CD4-positive, alpha-beta T cell treated with Interleukin-15 for 1 hour (primary cell): ENCODE results near the gene VARS2.
A peak's percentile ranks its signal among the peaks of the same experiment; 100 is the strongest.

Experiments
- DNase-seq: peaks from one replicate; pipeline ENCODE4 v3.0.0-alpha.2; 2020

The VARS2 gene

GRCh38 chr6:30931969-30932645 lies 18.1 kb downstream of the VARS2 start, which contains the start of gene SFTA2:
SFTA2 (minus strand) TSS chr6:30932170; CDS start chr6:30932096, 74 bp downstream.
- DNase-seq: no peak

GRCh38 chr6:30932665-30933365 lies 18.8 kb downstream of the VARS2 start:
- DNase-seq: no peak

DNA sequence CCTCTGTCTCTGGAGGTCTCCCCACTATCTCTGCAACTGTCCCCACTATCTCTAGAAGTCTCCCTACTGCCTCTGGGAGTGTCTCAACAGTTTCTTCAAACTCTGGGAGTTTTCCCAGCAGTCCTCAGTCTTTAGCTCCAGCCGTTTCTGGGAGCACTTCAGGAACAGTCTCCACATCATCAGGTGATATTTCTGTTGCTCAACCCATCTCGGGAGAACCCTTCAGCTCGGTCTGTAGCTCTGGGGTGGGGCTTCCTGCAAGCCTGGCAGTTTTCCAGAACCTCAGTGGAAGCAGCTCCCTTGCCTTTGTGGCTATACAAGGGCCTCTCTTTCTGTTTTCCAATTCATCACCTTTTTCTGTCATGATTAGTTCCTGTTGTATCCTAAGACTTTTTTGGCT lies 21.0 kb downstream of the VARS2 start:
- DNase-seq: no peak

GRCh38 chr6:30937265-30937664 lies 23.2 kb downstream of the VARS2 start:
- DNase-seq: no peak

DNA sequence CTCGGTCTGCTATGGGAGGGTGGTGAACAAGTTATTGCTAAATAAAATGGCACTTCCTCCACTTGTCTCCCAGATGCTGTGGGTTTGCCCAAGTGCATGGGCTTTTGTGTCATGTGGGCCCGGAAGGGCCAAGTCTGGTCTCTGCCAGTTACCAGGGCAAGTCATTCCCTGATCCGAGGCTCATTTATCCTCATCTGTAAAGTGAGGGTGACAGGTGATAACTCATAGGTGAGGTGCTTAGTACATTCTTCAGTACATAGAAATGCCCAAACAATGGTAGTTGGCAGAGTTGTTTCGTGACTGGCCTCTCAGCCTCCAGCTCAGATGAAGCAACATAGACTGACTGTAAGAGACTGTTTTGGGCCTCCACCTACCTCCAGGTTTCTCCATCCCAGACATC lies 24.7 kb downstream of the VARS2 start:
- DNase-seq: no peak

GRCh38 chr6:30939473-30939872 lies 25.4 kb downstream of the VARS2 start:
- no peak for DNase-seq

DNA sequence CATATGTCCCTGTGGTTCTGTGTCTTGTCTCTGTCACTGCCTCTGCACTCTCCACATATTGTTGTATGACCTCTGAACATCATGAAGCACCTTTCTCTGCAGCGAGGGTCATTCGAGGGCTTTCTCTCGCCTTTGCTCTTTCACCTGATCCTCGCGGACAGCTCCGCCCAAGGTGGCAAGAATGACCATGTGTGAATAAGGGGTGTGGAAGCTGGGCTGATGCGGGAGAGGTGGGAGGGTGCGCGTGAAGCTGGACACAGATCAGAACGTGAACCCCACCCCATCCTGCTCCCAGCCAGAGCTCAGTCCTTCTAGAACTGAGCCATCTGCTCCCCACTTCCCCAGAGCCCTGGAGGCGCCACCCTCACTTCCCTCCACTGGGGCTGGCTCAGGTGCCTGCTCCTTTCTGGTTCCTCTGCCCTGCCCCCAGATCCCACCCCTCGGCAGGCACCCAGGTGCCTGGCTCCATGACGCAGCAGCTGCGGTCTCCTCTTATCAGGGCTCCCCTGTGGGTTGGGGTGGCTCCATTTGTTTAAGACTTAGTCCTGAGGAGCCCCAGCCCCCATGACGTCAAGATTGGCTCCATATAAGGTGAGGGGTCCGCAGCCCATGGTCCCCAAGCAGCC lies 26.4 kb downstream of the VARS2 start, which contains the start of gene MUCL3:
Gene MUCL3 (plus strand): TSS at position 613 of the 626 bp plus-strand sequence. CDS start 27 bp downstream, outside the sequence.
- DNase-seq: no peak

DNA sequence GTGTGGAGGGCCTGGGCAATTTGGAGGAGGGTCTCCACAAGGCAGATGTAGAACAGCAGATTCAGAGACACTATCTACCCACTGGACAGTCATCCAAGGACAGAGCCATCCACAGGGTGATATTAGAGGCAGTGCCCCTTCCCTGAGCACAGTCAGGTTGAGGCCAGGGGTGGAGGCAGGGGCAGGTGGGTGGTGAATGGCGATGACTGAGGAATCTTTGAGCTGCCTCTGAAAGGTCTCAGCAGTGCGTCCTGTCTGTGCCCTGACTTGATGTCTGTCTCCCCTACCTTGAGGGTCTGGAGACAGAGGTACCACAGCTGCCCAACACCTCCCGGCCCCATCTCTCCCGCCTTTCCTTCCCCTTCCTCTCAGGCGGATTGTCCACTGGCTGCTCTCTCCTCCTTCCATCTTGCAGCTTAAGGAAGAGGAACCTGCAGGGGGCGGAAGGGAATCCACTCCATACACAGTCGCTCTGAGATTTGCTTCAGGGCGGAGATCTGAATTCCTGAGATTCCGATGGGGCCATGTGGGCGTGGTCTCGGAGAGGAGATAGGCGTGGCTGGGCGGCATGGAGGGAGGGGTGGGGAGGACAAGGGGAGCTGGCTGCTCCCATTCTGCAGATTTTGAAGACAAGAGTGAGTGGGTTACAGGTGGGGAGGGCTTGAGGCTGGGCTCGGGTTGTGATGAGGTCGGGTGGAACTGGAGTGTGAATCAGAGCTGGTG lies 28.5 kb downstream of the VARS2 start:
- no peak for DNase-seq

DNA sequence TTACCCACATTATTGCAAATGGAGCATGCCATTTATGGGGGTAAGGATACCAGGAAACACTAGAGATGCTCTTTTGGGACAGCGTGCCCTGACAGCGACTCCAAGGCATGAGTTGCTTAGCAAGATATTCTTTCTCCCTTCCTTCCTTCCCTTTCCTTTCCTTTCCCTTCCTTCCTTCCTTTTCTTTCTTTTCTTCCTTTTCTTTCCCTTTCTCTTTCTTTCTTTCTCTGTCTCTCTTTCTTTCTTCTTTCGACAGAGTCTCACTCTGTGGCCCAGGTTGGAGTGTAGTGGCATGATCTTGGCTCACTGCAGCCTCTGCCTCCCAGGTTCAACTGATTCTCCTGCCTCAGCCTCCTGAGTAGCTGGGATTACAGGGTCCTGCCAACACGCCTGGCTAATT lies 30.0 kb downstream of the VARS2 start:
- no peak for DNase-seq

GRCh38 chr6:30945281-30945680 lies 31.2 kb downstream of the VARS2 start:
- DNase-seq: no peak

DNA sequence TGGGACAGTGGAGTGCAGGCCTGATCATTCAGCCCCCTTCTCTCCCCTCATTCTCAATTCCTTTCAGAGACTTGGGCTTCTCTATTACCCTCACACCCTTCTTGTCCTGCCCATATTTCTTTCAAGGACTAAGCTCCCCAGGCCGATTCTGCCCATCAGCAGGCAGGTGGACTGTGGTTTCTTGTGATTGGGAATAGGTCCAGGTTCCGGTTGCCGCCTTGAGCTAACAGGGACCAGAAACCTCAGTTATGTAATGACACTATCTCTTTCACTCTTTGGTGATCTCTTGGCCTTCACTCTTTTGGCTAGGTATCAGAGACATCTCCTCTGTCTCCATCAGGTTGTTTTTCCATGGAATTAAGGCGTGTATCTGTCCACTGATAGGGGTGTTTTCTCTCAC lies 33.2 kb downstream of the VARS2 start:
- DNase-seq: no peak

DNA sequence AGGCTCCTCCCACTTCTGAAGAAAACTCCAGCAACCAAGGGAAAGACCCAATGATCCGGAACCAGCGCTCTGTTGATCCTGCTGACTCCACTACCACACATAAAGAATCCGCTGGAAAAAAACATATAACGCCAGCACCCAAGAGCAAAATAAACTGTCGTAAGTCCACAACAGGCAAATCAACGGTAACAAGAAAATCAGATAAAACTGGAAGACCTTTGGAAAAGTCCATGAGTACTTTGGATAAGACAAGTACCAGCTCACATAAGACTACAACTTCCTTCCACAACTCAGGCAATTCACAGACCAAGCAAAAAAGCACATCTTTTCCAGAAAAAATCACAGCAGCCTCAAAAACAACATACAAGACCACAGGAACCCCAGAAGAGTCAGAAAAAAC lies 34.8 kb downstream of the VARS2 start:
- DNase-seq: no peak

DNA sequence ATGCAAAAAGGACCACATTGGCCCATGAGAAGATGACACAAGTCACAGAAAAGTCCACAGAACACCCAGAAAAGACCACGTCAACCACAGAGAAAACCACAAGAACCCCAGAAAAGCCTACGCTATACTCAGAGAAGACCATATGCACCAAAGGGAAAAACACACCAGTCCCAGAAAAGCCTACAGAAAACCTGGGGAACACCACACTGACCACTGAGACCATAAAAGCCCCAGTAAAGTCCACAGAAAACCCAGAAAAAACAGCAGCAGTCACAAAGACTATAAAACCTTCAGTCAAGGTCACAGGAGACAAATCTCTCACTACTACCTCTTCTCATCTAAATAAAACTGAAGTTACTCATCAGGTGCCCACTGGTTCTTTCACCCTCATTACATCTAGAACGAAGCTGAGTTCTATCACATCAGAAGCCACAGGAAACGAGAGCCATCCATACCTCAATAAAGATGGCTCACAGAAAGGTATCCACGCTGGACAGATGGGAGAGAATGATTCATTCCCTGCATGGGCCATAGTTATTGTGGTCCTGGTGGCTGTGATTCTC lies 38.0 kb downstream of the VARS2 start:
- no peak for DNase-seq

- no peak for DNase-seq
Measured at GRCh38 chr6:30954631-30955366, 40.8 kb downstream of the VARS2 start.

- peak; percentile 70 for DNase-seq
Measured at GRCh38 chr6:30955367-30956042, 41.5 kb downstream of the VARS2 start.

- no peak for DNase-seq
Measured at GRCh38 chr6:30957716-30958115, 43.7 kb downstream of the VARS2 start.

DNA sequence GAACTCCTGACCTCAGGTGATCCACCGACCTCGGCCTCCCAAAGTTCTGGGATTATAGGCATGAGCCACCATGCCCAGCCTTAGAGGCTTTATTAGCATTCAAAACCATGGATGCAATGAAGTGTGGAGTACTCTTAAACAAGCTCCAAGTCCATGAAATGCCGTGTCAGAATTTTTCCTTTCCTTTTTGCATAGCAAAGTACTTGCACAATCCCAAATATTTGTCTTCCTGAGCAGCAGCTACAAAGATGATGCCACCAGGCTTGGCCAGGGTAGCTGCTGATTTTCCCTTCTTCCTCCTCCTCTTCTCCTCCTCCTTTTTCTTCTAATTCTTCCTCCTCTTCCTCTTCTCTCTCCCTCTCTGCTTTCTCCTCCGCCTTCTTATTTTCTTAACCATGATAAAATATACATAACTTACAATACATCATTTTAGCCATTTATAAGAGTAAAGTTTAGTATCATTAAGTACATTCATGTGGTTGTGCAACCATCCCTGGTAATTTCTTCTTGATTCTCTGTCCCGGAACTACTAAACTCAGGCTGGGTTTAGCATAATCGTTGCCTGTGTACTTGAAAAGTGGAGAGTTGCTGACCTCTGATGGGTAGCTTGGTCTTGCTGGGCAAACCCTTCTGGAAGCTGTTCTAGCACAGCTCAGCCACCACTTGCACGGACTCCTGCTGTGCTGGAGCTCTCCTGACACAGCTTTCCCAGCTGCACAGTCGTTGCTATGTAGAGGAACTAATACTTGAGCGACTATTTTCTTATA lies 47.1 kb downstream of the VARS2 start:
- DNase-seq: no peak

- no peak for DNase-seq
Measured at GRCh38 chr6:30962716-30963115, 48.7 kb downstream of the VARS2 start.

GRCh38 chr6:30963641-30964040 lies 49.6 kb downstream of the VARS2 start:
- no peak for DNase-seq

GRCh38 chr6:30964075-30964474 lies 50.0 kb downstream of the VARS2 start:
- DNase-seq: no peak

GRCh38 chr6:30965140-30965601 lies 51.1 kb downstream of the VARS2 start:
- DNase-seq: no peak
